T-cell (primary cell): ENCODE results near the gene PIP5KL1. TPM values are rescaled to one million over a fixed set of nuclear protein-coding genes. Genes with fewer than 3 reads are reported as not detected.

Source experiments
- ATAC-seq, 4 experiments: fragments of 200-7000 bp in 3 of 4; fragments of 150-1000 bp in 1 of 4; cut with Tn5 transposase; replicated peaks in 1 of 4; 1 replicate in 3 of 4; 2 replicates in 1 of 4; pipeline ENCODE4 v1.10.0; 2021; ENCODE audit warnings: moderate library complexity in 3 of 4, mild to moderate bottlenecking in 2 of 4, moderate number of reproducible peaks in 1 of 4
- CTCF ChIA-PET, 2 donors: fragments of 300-600 bp; sonication (Branson Sonifier 250); formaldehyde crosslinking; loops; one replicate each; lab custom pipeline; 2022; ENCODE audit warnings: antibody characterized with exemption in 2 of 2; lab: Charles Lee
- POLR2A ChIA-PET, 2 donors: fragments of 300-600 bp; sonication (Branson Sonifier 250); formaldehyde crosslinking; loops; one replicate each; lab custom pipeline; 2022; ENCODE audit warnings: antibody characterized with exemption in 2 of 2; lab: Charles Lee
- DNase-seq, 35 experiments: peaks; one replicate each; pipeline versions ENCODE4 v3.0.0 to v3.0.0-alpha.2; 2013 to 2023
- H3K27ac ChIP-seq: one replicate; pipeline ENCODE4 v1.5.1; 2013; ENCODE audit warnings: low read length
- H3K27me3 ChIP-seq, 2 experiments: replicated peaks in 1 of 2; 1 replicate in 1 of 2; 2 replicates in 1 of 2; pipeline versions ENCODE4 v1.6.1 to v1.7.0; 2013; ENCODE audit warnings: low read length in 1 of 2, mixed read lengths in 1 of 2; ENCODE audit not compliant: control insufficient read depth in 2 of 2, insufficient read depth in 2 of 2; ENCODE audit errors: extremely low read depth in 1 of 2
- H3K36me3 ChIP-seq, 2 donors: 1 replicate in 1 of 2; 2 replicates in 1 of 2; pipeline versions ENCODE4 v1.6.1 to v1.7.0; 2013; ENCODE audit warnings: low read length in 1 of 2; ENCODE audit not compliant: control insufficient read depth in 2 of 2, insufficient read depth in 1 of 2; ENCODE audit errors: extremely low read depth in 1 of 2
- H3K4me1 ChIP-seq, 2 experiments: 1 replicate in 1 of 2; 2 replicates in 1 of 2; pipeline versions ENCODE4 v1.6.1 to v1.7.0; 2013; ENCODE audit warnings: low read length in 2 of 2, mixed read lengths in 1 of 2; ENCODE audit not compliant: insufficient read depth in 2 of 2, control insufficient read depth in 1 of 2; ENCODE audit errors: extremely low read depth in 1 of 2
- H3K4me3 ChIP-seq, 2 donors: 1 replicate in 1 of 2; 2 replicates in 1 of 2; pipeline versions ENCODE4 v1.5.1 to v1.7.0; 2013; ENCODE audit warnings: mild to moderate bottlenecking in 2 of 2, low read length in 1 of 2, moderate library complexity in 1 of 2; ENCODE audit not compliant: control insufficient read depth in 1 of 2; ENCODE audit errors: extremely low read depth in 1 of 2
- H3K9me3 ChIP-seq: 2 replicates; pipeline ENCODE4 v1.7.0; 2013
- H3K27ac Mint-ChIP-seq, 2 donors: one replicate each; pipeline ENCODE4 v1.8.0; 2020 to 2021; ENCODE audit warnings: mild to moderate bottlenecking in 2 of 2, mixed read lengths in 2 of 2
- H3K27me3 Mint-ChIP-seq, 2 donors: one replicate each; pipeline ENCODE4 v1.8.0; 2021 to 2022; ENCODE audit warnings: mixed read lengths in 2 of 2
- H3K36me3 Mint-ChIP-seq: one replicate; pipeline ENCODE4 v1.8.0; 2021; ENCODE audit warnings: mixed read lengths
- H3K4me1 Mint-ChIP-seq, 3 donors: one replicate each; pipeline ENCODE4 v1.8.0; 2020 to 2022; ENCODE audit warnings: mixed read lengths in 3 of 3, mild to moderate bottlenecking in 1 of 3
- H3K4me3 Mint-ChIP-seq, 3 donors: one replicate each; pipeline ENCODE4 v1.8.0; 2020 to 2022; ENCODE audit warnings: mild to moderate bottlenecking in 3 of 3, mixed read lengths in 3 of 3, moderate library complexity in 3 of 3
- H3K9me3 Mint-ChIP-seq, 3 donors: one replicate each; pipeline ENCODE4 v1.8.0; 2020 to 2022; ENCODE audit warnings: mixed read lengths in 3 of 3
- WGBS: methylation state at CpG from one replicate; pipeline ENCODE4 v1.1.5; 2013; ENCODE audit warnings: missing lambda C conversion rate; ENCODE audit not compliant: insufficient coverage; 5-methylcytosine and 5-hydroxymethylcytosine counted together
- total RNA-seq, 35 experiments: library from RNA in 6 of 35; stranded (reverse) in 6 of 35; fragments of 120-200 nt in 1 of 35; gene quantifications; one replicate each; pipeline versions ENCODE4 v1.2.1 to v1.2.4 and lab custom pipeline; 2013 to 2026

The PIP5KL1 gene
- total RNA-seq, 5 donors from 2014 or later (not counting 1 experiment from before 2014, with no cell fraction given) = 0.99 to 5.6 (median 2.6) TPM

- peaks cover 14 to 60% of the 10 kb centered on the region in 2 experiments for H3K4me1 ChIP-seq
These were observed 3.7 kb upstream of the PIP5KL1 start for GRCh38 chr9:127934248-127934647.

GRCh38 chr9:127931092-127931881, 710 bp upstream of the PIP5KL1 start:
- ATAC-seq (peak; percentile 2 to 6 (median 3)), DNase-seq (peak in 1 of 35 experiments; percentile 50)
- Histone ChIP-seq H3K36me3 (peaks cover 0 to 9% of the 10 kb centered on the region in 2 donors), H3K9me3 (no peaks in the 10 kb centered on the region), H3K27ac (no peak overlapping the region), H3K4me3 (peak overlapping the region; percentile 49 to 60), H3K4me1 (peaks cover 13 to 66% of the 10 kb centered on the region in 2 experiments), H3K27me3 (peaks cover 0 to 34% of the 10 kb centered on the region in 2 experiments)
- peaks cover 3% of the 10 kb centered on the region for H3K36me3 Mint-ChIP-seq
- CTCF ChIA-PET = no interaction called here
- H3K9me3 Mint-ChIP-seq = no peaks in the 10 kb centered on the region
- H3K27me3 Mint-ChIP-seq = no peaks in the 10 kb centered on the region
- POLR2A ChIA-PET = interaction anchor here in 1 of 2 donors (0.5 kb wide), 1 partner anchor 98 kb away, joined by 3 read pairs; no protein-coding TSS in a partner anchor
- H3K27ac Mint-ChIP-seq = peak overlapping the region; percentile 24 to 70
- 61% methylated on average over 10 of the region's 18 CpGs for WGBS
- peaks cover 27 to 56% (median 51%) of the 10 kb centered on the region in 3 donors for H3K4me1 Mint-ChIP-seq
- peak overlapping the region; percentile 67 to 76 (median 68) for H3K4me3 Mint-ChIP-seq

More at GRCh38 chr9:127934248-127934647, 3.7 kb upstream of the PIP5KL1 start:
- Mint-ChIP-seq H3K27me3 (peaks cover 0 to 3% of the 10 kb centered on the region in 2 donors), H3K27ac (peak overlapping the region in 1 of 2 donors; percentile 62), H3K4me1 (peaks cover 50 to 70% (median 70%) of the 10 kb centered on the region in 3 donors), H3K9me3 (no peaks in the 10 kb centered on the region), H3K4me3 (peak overlapping the region in 1 of 3 donors; percentile 20), H3K36me3 (peaks cover 7% of the 10 kb centered on the region)
- CTCF ChIA-PET = no interaction called here
- H3K4me3 ChIP-seq = no peak overlapping the region
- POLR2A ChIA-PET = no interaction called here
- ATAC-seq = no peak
- no peak overlapping the region for H3K27ac ChIP-seq
- peaks cover 0 to 10% of the 10 kb centered on the region in 2 experiments for H3K27me3 ChIP-seq
- H3K36me3 ChIP-seq = peaks cover 0 to 9% of the 10 kb centered on the region in 2 donors
- no peak for DNase-seq
- WGBS = 100% methylated on average over 4 of the region's 4 CpGs
- no peaks in the 10 kb centered on the region for H3K9me3 ChIP-seq

GRCh38 chr9:127929625-127929979, 975 bp downstream of the PIP5KL1 start:
- Mint-ChIP-seq H3K9me3 (no peaks in the 10 kb centered on the region), H3K27me3 (peaks cover 4 to 5% of the 10 kb centered on the region in 2 donors), H3K36me3 (peaks cover 3% of the 10 kb centered on the region), H3K27ac (peak overlapping the region in 1 of 2 donors; percentile 66), H3K4me3 (peak overlapping the region; percentile 60 to 76 (median 69)), H3K4me1 (peaks cover 17 to 42% (median 36%) of the 10 kb centered on the region in 3 donors)
- Histone ChIP-seq H3K4me3 (no peak overlapping the region), H3K27me3 (peaks cover 0 to 42% of the 10 kb centered on the region in 2 experiments), H3K4me1 (peaks cover 9 to 52% of the 10 kb centered on the region in 2 experiments), H3K27ac (no peak overlapping the region), H3K36me3 (peaks cover 0 to 4% of the 10 kb centered on the region in 2 donors), H3K9me3 (no peaks in the 10 kb centered on the region)
- ChIA-PET CTCF (interaction anchor here in 1 of 2 donors (0.8 kb wide), 1 partner anchor 14 kb away, joined by 3 read pairs; no protein-coding TSS in a partner anchor), POLR2A (interaction anchor here in 1 of 2 donors (0.6 kb wide), 1 partner anchor 764 kb away, joined by 3 read pairs; no protein-coding TSS in a partner anchor)
- ATAC-seq (no peak), DNase-seq (no peak)
- 86% methylated on average over 9 of the region's 10 CpGs for WGBS

- Mint-ChIP-seq H3K4me3 (peak overlapping the region; percentile 13 to 76 (median 29)), H3K9me3 (no peaks in the 10 kb centered on the region), H3K36me3 (no peaks in the 10 kb centered on the region), H3K27me3 (peaks cover 4 to 5% of the 10 kb centered on the region in 2 donors), H3K4me1 (peaks cover 12 to 36% (median 30%) of the 10 kb centered on the region in 3 donors), H3K27ac (peak overlapping the region; percentile 53 to 66)
- 72% methylated on average over 9 of the region's 11 CpGs for WGBS
- H3K9me3 ChIP-seq = no peaks in the 10 kb centered on the region
- ATAC-seq = no peak
- H3K4me1 ChIP-seq = peaks cover 9 to 52% of the 10 kb centered on the region in 2 experiments
- DNase-seq = no peak
- H3K36me3 ChIP-seq = no peaks in the 10 kb centered on the region
- CTCF ChIA-PET = interaction anchor here in 1 of 2 donors (0.6 kb wide), 1 partner anchor 31 kb away, joined by 4 read pairs; no protein-coding TSS in a partner anchor
- POLR2A ChIA-PET = interaction anchor here in 1 of 2 donors (0.6 kb wide), 2 partner anchors 11 to 46 kb away, joined by 3 read pairs; no protein-coding TSS in a partner anchor
- H3K4me3 ChIP-seq = no peak overlapping the region
- peaks cover 0 to 43% of the 10 kb centered on the region in 2 experiments for H3K27me3 ChIP-seq
- H3K27ac ChIP-seq = no peak overlapping the region
These were observed 1.6 kb downstream of the PIP5KL1 start for GRCh38 chr9:127928676-127929624.

GRCh38 chr9:127927988-127928675, 2.4 kb downstream of the PIP5KL1 start:
- no peaks in the 10 kb centered on the region for H3K36me3 Mint-ChIP-seq
- peaks cover 9 to 52% of the 10 kb centered on the region in 2 experiments for H3K4me1 ChIP-seq
- H3K9me3 Mint-ChIP-seq = no peaks in the 10 kb centered on the region
- ATAC-seq = peak in 2 of 4 experiments; percentile 1 to 8
- peak overlapping the region in 1 of 2 donors; percentile 39 for H3K27ac Mint-ChIP-seq
- H3K27me3 Mint-ChIP-seq = peaks cover 4 to 5% of the 10 kb centered on the region in 2 donors
- H3K36me3 ChIP-seq = no peaks in the 10 kb centered on the region
- H3K9me3 ChIP-seq = no peaks in the 10 kb centered on the region
- peaks cover 0 to 51% of the 10 kb centered on the region in 2 experiments for H3K27me3 ChIP-seq
- H3K4me1 Mint-ChIP-seq = peaks cover 12 to 35% (median 29%) of the 10 kb centered on the region in 3 donors
- DNase-seq = peak in 1 of 35 experiments; percentile 38
- POLR2A ChIA-PET = interaction anchor here in 1 of 2 donors (0.6 kb wide), 3 partner anchors 45 to 161 kb away, joined by 3 to 5 read pairs (median 5); no protein-coding TSS in a partner anchor
- CTCF ChIA-PET = interaction anchor here in 1 of 2 donors (0.5 to 0.6 kb wide), 3 partner anchors 14 to 86 kb away, joined by 3 to 4 read pairs (median 4); no protein-coding TSS in a partner anchor
- no peak overlapping the region for H3K27ac ChIP-seq
- peak overlapping the region in 1 of 2 donors; percentile 32 for H3K4me3 ChIP-seq
- 57% methylated on average over 12 of the region's 24 CpGs for WGBS
- peak overlapping the region; percentile 13 to 66 (median 29) for H3K4me3 Mint-ChIP-seq
